NCI-H146 treated with DMSO at 0.1 percent for 48 hours (cell line): ENCODE results near the gene GNA15.

Source experiments
- DNase-seq: peaks from one replicate; lab custom pipeline; 2025; ENCODE audit not compliant: unreplicated experiment; lab: John Stamatoyannopoulos, UW

The GNA15 gene

DNA sequence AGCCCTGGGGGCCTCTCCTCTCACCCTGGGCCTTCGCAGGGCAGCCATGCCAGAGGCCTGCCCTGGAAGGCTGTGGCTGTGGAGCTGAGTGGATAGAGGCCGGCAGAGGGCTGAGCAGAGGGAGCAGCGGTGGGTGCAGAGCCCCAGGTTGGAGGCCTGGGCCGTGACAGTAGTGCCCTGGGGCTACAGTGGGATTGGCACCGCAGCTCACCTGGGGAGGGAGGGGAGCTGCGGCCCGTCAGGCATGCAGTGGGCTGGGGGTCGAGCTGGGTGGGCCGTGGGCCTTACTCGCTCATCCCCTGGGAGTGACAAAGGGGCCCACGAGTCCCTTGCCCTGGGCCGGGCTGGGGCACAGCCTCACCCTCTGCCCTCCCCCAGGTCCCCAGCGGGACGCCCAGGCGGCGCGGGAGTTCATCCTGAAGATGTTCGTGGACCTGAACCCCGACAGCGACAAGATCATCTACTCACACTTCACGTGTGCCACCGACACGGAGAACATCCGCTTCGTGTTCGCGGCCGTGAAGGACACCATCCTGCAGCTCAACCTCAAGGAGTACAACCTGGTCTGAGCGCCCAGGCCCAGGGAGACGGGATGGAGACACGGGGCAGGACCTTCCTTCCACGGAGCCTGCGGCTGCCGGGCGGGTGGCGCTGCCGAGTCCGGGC is 15.1 kb upstream of the GNA15 start:
- no peak for DNase-seq

DNA sequence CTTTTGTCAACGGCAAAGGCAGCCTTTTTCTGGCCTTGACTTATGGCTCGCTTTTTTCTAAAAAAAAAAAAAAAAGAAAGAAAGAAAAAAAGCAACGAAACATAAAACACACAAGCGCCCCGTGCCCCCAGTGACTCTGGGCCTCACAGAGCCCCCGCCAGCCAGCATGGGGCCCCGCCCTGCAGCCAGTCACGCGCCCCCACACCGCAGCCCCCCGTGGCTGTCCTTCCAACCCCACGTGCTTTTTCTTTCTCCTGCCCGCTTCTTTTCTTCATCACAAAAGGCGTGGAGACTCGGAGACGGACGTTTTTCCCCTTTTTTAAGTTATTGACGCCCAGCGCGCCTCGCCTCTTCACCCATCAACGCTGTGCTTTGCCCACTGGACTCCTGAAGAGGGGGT is 14.4 kb upstream of the GNA15 start:
- no peak for DNase-seq

DNA sequence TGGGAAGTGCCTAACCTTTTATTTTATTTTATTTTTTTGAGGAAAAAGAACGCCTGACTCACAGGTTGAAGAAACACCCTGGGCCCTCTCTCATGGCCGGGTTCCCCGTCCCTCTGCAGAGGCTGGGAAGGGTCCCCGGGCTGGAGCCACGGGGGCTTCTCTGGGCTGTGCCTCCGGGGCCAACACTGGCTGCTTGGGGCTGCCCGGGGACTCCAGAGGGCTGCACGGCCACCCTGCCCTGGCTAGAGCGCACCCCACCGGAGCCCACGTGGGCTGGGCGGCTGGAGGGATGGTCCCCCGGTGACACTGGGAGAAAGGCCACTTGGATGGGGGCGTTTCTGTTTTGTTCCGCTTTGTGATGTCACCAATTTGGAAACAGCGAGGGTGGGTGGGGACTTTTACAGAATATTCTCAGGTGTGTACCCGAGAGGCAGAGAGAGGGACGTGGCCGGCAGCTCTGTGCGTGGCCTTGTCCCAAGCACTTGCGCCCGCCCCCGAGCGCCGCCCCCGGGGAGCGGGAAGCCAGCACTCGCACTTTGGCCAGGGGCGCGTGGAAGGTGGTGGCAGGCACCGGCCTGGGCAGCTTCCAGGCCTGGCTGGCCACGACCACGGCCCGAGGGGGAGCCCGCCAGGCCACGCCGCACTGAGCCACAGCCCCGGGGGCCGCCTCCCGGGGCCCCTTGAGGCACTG is 13.9 kb upstream of the GNA15 start:
- no peak for DNase-seq

DNA sequence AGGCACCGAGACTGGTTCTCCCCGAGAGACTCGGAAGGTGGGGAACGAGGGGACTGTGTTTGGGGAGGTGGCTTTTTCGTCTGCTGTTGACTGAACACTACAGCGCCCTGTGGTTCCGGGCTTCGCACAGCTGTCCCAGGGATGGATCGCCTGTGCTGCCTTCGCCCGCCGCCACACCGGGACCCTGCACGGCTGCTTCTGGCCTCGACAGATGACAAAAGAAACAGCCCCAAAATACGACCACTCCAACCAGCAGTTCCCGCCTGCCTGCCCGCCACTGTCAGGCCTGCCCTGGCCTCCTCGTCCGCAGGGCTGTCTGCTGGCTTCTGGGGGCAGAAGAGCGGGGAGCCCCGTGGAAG is 13.3 kb upstream of the GNA15 start:
- no peak for DNase-seq

DNA sequence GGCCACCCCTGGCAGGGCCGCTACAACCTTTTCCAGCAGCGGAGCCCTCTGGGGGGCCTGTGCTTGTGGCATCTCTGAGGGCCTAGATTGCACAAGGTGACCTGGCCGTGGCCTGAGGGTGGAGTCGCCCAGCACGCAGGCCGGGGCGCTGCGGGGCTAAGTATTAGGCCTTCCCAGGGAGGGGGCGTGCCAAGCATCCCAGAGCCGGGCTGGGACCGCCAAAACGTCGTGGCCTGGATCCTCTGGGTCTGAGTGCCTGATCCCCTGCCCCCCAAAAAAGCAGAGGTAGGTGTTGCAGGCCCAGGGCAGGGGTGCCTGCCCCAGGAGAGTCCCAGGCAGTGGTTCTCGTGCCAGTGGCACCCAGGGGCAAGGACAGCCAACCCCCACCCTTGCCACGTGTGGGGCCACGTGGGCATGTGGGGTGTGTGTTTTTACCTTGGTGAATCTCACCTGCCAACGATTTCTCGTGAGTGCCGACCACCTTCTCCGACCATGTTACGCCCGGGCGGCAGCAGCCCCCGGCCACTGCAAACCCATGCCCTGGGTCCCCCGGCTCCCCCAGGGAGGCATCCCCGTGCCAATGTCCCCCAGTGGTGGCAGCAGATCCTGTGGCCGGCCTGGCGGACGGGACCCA is 12.6 kb upstream of the GNA15 start:
- no peak for DNase-seq

DNA sequence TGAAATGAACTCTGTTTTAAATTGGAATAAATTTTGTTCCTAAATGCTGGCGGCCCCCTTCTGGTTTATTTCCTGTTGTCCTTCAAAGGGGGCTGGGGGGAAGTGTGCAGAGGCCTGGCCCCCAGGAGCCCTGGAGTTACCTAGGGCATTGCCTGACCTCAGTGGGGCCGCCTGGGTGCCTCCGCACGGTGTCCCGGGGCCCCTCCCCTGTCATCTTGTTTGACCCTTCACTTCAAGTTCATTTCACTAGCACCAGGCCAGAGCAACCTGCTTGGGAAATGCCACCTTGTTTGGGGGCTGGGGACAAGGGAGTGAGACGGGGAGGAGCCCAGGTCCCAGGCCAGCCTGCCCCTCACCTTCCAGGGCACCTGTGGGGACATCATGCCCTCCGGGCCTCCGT is 11.9 kb upstream of the GNA15 start:
- DNase-seq, result no peak

DNA sequence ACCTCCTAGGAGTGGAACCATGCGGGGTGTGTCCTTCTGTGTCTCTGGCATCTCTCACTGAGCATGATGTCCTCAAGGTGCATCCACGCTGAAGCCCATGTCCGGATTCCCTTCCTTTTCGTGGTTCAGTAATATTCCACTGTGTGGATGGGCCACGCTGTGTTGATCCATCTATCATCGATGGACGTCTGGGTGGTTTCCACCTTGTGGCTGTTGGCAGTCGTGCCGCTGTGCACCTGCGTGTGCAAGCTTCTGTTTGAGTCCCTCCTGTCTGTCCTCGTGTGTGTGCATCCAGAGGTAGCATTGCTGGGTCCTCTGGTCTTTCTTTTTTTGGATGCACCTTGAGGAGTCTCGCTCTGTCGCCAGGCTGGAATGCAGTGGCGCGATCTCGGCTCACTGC is 11.2 kb upstream of the GNA15 start:
- DNase-seq, result no peak

DNA sequence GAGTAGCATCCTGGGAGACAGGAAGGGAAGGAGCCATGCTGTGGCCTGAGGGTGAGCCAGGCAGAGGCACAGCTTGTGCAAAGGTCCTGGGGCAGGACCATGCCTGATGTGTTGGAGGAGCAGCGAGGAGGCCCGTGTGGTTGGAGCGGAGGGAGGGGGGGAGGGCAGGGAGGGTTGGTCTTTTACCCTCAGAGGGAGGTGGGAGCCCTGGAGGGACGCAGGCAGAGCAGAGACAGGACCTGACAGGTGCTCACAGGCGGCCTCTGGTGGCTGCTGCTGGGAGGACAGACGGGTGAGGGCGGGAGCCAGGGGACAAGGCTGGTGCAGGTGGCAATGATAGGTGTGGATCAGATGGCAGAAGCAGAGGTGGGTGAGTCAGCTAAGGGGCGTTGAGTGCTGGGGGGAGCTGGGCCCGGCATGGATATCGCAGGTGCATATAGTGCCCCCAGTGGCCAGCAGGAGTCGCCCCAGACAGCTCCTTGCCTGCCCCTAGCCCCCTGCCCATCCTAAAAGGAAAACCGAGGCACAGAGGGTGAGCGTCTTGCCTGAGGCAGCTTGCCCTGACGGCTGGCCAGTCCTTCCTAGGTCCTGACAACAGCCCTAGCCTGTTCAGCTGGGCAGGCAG is 9.8 kb upstream of the GNA15 start:
- DNase-seq, result peak; percentile 11

DNA sequence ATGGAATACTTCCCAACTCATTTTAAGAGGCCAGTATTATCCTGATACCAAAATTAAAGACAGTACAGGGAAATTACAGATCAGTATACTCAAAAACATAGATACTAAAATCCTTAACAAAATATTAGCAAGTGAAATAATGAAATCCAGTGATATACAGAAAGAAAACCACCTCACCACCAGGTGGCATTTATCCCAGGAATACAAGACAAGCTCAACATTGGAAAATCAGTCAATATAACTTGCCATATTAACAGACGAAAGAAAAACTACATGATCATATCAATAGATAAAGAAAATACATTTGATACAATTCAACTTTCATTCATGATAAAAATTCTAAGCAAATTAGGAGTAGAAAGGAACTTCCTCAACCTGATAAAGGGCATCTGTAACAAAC is 6.7 kb upstream of the GNA15 start:
- DNase-seq, result peak; percentile 39

DNA sequence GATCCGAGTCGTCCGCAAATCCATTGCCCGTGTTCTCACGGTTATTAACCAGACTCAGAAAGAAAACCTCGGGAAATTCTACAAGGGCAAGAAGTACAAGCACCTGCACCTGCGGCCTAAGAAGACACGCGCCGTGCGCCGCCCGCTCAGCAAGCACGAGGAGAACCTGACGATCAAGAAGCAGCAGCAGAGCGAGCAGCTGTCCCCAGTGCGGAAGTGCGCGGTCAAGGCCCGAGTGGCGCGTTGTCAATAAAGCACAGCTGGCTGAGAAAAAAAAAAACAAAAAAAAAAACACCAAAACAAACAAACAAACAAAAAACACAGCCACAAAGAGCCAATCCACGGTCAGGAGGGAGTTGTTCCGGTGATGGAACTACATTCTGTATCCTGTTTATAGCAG is 4.7 kb upstream of the GNA15 start:
- no peak for DNase-seq

DNA sequence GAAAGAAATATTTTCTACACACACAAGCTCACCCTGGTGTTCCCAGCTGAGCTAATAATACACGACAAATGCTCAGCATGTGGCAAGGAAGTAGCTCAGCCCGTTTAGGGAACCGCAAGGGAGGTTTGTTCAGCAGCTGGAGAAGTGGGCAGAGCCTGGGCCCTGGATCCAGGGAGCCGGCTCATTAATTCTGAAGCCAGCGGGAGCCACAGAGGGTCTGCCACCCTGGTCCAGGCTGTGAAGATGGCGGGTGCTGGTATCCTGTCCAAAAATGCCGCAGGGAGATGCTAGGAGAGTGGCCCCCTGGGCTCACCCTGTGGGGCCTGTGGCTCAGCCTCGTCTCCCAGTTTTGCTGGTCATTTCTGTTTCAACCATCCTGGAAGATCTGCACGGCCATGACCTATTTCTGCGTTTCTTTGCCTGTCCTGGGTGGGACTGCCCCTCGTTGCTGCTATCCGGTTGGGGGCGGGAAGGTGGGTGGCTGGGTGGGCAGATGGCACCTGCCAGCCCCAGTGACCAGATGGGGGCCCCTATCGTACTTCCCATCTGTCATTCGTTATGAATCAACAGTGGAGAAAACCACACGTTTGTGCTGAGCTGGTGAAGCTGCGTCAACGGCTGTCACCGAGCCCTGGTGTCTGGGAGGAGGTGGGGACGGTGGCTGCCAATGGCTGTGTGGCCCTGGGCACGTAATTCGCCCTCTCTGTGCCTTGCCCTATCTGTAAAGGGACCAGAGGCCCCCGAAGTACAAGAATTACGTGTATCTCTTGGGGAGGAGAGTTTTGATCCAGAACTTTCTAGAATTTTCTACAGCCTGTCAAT is 2.7 kb upstream of the GNA15 start:
- peak; percentile 87 for DNase-seq

DNA sequence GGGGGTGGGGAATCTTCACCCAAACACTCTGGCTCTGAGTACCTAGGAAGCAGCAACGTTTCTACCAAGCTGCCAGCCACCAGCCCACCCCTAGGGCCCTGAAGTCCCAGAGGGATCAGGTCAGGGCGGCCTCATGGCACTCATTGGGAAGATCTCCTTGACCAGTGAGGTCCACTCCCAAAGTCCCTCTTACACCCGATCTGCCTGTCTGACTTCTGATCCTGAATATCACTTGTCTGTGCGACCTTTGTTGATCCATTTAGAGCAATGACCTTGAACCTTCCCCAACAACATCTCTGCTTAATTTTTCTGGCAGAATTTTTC is 2.1 kb upstream of the GNA15 start:
- no peak for DNase-seq

DNA sequence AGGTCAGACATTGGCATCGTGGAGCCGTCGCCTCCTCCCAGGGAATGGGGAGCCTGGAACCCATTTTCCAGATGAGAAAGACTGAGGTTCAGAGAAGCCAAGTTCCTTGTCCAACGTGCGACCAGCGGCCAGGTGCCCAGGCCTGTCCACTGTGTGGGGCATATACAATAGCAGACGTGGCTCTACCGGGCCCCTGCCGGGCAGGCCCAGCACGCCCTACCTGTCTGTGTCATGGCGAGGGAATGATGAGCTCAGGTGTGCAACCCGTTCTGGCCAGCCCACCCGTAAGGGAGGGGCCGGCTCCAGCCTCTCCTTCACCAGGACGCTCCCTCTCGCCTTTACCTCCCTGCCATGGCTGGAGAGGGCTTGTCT is 837 bp downstream of the GNA15 start:
- DNase-seq, result no peak

DNA sequence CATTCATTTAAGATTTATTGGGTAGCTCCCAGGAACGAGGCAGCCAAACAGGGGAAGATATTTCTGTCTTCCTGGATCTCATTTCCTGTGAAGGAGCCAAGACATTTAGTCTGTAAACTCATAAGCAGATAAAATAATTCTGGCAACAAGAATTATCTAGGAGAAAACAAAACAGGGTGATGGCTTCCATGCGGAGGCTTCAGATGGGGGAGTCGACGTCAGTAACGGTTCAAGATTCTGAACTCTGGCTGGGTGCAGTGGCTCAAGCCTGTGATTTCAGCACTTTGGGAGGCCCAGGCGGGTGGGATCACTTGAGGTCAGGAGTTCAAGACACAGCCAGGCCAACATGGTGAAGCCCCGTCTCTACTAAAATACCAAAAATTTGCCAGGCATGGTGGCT is 1.3 kb downstream of the GNA15 start:
- no peak for DNase-seq

DNA sequence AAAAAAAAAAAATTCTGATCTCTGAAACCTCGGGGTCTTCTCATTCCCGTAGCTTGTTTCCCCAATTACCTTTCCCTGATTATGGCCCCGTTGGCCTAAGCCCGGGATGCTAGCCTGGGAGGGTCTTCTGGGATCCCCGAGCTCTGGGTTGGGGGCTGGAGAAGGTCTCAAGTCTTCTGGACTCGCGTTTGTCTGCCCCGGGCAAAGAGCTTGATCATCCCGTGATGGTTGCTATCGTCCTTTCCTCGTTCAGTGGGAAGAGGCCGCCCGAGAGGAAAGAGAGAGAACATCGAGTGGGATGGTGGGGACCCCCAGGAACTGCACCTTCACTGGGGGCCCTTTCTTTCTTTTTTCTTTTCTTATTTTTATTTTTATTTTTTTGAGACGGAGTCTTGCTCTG is 2.4 kb downstream of the GNA15 start:
- DNase-seq, result no peak

DNA sequence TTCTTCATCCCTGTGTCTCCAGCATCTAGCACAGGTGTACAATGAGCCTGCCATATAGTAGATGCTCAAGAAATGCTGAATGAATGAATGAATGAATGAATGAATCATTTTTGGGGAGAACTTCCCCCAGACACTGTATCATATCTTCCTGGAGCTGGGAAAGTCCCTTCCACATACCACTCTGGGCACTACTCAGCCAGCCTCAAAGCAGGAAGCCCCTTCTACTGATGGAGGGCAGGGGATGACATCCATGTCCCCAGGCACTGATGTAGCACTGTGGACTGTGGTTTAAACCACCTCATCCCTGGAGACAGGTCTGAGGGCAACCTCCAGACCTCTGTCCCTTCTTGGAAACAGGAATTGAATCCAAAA is 4.8 kb downstream of the GNA15 start:
- DNase-seq, result no peak

DNA sequence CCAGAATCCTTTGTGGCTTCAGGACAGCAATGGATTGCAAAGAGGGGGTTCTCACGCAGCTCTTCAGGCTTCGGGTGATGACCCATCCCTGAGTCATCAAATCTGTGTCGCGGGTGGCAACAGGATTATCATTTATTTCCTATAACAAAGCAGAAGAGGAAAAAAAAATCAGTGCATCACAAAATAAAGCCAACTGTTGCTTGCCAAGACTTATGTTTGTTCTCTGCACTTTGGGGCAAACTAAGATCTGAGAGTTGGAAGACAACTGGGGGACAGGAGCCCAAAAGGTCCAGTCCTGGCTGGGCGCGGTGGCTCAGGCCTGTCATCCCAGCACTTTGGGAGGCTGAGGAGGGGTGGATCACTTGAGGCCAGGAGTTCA is 6.4 kb downstream of the GNA15 start:
- no peak for DNase-seq

DNA sequence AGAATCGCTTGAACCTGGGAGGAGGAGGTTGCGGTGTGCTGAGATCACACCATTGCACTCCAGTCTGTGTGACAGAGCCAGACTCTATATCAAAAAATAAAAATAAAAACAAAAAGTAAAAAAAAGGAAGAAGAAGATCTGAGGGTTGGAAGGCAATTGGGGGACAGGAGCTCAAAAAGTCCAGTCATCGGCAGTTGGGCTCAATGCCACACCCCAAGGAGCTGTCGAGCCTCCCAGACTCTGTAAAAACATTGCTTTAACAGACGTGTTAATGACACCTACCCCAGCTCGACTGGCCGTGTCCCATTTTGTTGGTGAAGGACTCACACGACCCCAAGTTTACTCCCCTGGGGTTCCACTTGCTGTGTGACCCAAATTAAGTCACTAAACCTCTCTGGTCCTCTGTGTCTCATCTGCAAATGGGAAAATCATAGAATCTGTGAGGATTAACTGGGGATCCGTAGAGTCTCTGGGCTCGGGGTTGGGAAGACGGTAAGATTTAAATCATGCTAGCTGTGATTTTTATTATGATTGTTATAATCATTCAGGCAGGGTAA is 7.0 kb downstream of the GNA15 start:
- no peak for DNase-seq

DNA sequence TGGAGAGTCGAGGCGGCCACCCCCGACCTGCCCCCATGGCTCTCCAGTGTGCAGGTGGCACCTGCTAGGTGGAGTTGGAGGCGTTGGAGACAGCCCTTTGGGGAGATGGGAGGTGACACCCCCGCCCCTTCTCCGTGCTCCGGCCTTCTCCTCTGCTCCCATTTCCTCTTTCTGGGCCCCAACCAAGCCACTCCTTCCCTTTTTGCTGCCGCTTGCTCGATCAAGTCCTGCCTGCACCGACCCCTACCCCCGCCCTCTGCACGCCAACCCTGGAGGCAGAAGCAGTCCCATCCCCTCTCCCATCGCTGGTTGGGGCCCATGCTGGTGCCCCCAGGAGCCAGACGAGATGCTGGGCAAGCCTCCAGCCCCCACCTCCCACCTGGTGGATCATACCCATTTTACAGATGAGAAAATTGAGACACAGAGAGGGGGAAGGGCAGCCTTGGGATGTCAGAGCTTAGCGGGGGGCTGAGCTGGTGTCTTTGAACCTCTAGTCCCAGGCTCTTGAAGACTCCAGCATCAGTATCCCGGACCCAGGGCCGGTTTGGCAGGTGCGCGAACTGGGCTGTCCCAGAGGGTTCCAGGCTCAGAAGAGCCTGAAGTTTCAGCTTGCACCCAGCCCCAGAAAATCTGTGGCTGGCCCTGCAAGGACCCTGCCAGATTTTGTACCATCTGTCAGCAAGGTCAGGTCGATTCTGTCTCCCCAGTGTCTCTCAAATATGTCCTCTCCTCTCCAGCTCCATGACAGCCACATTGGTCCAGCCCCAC is 10.3 kb downstream of the GNA15 start:
- no peak for DNase-seq

DNA sequence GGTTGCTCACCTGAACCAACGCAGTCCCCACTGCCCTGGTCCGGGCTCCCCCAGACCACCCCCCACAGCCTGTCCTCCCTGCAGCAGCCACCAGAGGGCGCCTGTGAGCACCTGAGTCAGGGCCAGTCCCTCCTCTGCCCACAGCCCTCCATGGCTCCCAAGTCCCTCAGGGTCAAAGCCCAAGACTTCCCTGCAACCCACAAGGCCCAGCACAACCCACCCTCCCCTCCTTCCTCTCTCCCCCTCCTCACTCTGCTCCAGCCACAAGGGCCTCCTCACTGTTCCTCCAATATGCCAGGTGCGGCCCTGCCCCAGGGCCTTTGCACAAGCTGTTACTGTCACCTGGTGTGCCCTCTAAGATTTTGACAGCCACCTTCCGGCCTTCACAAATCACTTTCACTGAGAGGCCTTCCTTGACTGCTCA is 10.9 kb downstream of the GNA15 start:
- no peak for DNase-seq

DNA sequence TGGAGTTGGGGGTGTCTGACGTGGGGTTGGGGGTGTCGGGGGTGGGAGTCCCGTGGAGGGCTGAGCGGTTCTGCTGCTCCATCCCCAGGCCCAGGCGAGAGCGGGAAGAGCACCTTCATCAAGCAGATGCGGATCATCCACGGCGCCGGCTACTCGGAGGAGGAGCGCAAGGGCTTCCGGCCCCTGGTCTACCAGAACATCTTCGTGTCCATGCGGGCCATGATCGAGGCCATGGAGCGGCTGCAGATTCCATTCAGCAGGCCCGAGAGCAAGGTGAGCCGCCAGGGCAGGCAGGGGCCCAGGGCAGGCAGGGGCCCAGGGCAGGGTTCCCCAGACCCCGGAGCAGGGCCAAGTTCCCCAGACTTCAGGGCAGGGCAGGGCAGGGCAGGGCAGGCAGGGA is 12.7 kb downstream of the GNA15 start:
- DNase-seq, result no peak
